HepG2 (cell line): ENCODE measurements around the gene TICAM2. TPM values are rescaled to one million over a fixed set of nuclear protein-coding genes. Genes with fewer than 3 reads are reported as not detected.

Source experiments
- ATAC-seq: fragments of 200-7000 bp; cut with Tn5 transposase; 3 replicates; pipeline ENCODE4 v1.9.1; 2020; ENCODE audit warnings: mild to moderate bottlenecking, moderate library complexity
- BruUV-seq: library from RNA; stranded (reverse); fragments of 400-500 nt; replicated peaks from 2 replicates; lab custom pipeline; 2021; lab: Mats Ljungman, UMichigan
- CTCF ChIA-PET: fragments of 300-600 bp; formaldehyde crosslinking; extraction: SDS; loops from one replicate; lab custom pipeline; 2021; ENCODE audit warnings: low total read pairs, inconsistent platforms, low intra/inter-chr PET ratio; lab: Yijun Ruan, JAX
- POLR2A ChIA-PET: fragments of 350-600 bp; sonication (Branson Sonifier 250); formaldehyde crosslinking; loops from one replicate; lab custom pipeline; 2020; ENCODE audit warnings: antibody characterized with exemption, inconsistent platforms; lab: Yijun Ruan, JAX
- DNase-seq: peaks from one replicate; pipeline ENCODE4 v3.0.0-alpha.2; 2015; ENCODE audit warnings: low spot score
- FAIRE-seq: peaks from 3 replicates; lab custom pipeline; 2011; peaks lifted over from hg19 to GRCh38; lab: Jason Lieb, UNC
- H2AFZ ChIP-seq: one replicate; pipeline ENCODE4 v1.6.1; 2011; ENCODE audit warnings: low read length, inconsistent platforms
- H3K27ac ChIP-seq: fragments of 300-600 bp; 3 replicates; pipeline ENCODE4 v1.8.0; 2011; ENCODE audit warnings: mixed run types, mild to moderate bottlenecking, mixed read lengths, low read length, inconsistent platforms; ENCODE audit not compliant: insufficient read depth; ENCODE audit errors: extremely low read length
- H3K27me3 ChIP-seq, 2 experiments: fragments of 200-600 bp in 1 of 2; 2 replicates in 1 of 2; 3 replicates in 1 of 2; pipeline versions ENCODE4 v1.6.0 to v1.8.0; 2011; ENCODE audit warnings: low read length in 2 of 2, mild to moderate bottlenecking in 2 of 2, moderate library complexity in 2 of 2, inconsistent platforms in 1 of 2; ENCODE audit not compliant: insufficient read depth in 2 of 2, control insufficient read depth in 1 of 2
- H3K36me3 ChIP-seq, 2 experiments: fragments of 200-600 bp in 1 of 2; replicated peaks in 1 of 2; 2 replicates in 1 of 2; 3 replicates in 1 of 2; pipeline versions ENCODE4 v1.5.1 to v1.8.0; 2011; ENCODE audit warnings: low read length in 2 of 2, inconsistent platforms in 1 of 2; ENCODE audit not compliant: insufficient read depth in 2 of 2, control insufficient read depth in 1 of 2
- H3K4me1 ChIP-seq: 2 replicates; pipeline ENCODE4 v1.5.1; 2012; ENCODE audit warnings: low read length, inconsistent platforms; ENCODE audit not compliant: insufficient read depth
- H3K4me2 ChIP-seq: 2 replicates; pipeline ENCODE4 v1.6.0; 2011; ENCODE audit warnings: low read depth, low read length, inconsistent platforms
- H3K4me3 ChIP-seq, 3 experiments: fragments of 200-600 bp in 1 of 3; sonication (generic), shearing (Covaris generic) in 1 of 3; replicated peaks in 1 of 3; 2 replicates each; pipeline ENCODE4 v1.5.1; 2011 to 2016; ENCODE audit warnings: low read length in 3 of 3, inconsistent platforms in 2 of 3, low read depth in 2 of 3, mild to moderate bottlenecking in 2 of 3, control low read depth in 1 of 3, mixed read lengths in 1 of 3; ENCODE audit not compliant: insufficient read depth in 1 of 3
- H3K79me2 ChIP-seq: one replicate; pipeline ENCODE4 v1.6.1; 2011; ENCODE audit warnings: low read length, inconsistent platforms; ENCODE audit not compliant: insufficient read depth
- H3K9ac ChIP-seq: 2 replicates; pipeline ENCODE4 v1.6.0; 2011; ENCODE audit warnings: mild to moderate bottlenecking, low read depth, low read length, inconsistent platforms; ENCODE audit not compliant: insufficient read depth
- H3K9me3 ChIP-seq: 2 replicates; pipeline ENCODE4 v1.5.1; 2012; ENCODE audit warnings: mild to moderate bottlenecking, low read length
- H4K20me1 ChIP-seq: 2 replicates; pipeline ENCODE4 v1.6.0; 2011; ENCODE audit warnings: inconsistent platforms, mild to moderate bottlenecking, low read length, moderate library complexity; ENCODE audit not compliant: insufficient read depth
- DBP ChIP-seq: sonication (generic); formaldehyde crosslinking; IDR thresholded peaks from 2 replicates; pipeline ENCODE4 v1.4.0; 2020; ENCODE audit warnings: missing genetic modification reagents; ENCODE audit errors: not compliant biosample characterization
- FIP1L1 ChIP-seq: fragments of 200-400 bp; formaldehyde crosslinking; IDR thresholded peaks from 2 replicates; pipeline ENCODE4 v1.6.1; 2018; ENCODE audit warnings: low read depth, mild to moderate bottlenecking, low read length, moderate library complexity, borderline replicate concordance; ENCODE audit not compliant: insufficient read depth
- JUND ChIP-seq: sonication (generic); formaldehyde crosslinking; IDR thresholded peaks from 2 replicates; pipeline ENCODE4 v1.8.0; 2022; ENCODE audit warnings: mild to moderate bottlenecking, missing genetic modification reagents
- KAT8 ChIP-seq: IDR thresholded peaks from 2 replicates; pipeline ENCODE4 v1.6.1; 2016; ENCODE audit warnings: missing genetic modification reagents, missing compliant biosample characterization
- KDM6A ChIP-seq: IDR thresholded peaks from 2 replicates; pipeline ENCODE4 v1.6.1; 2016; ENCODE audit warnings: low read depth
- MBNL3 ChIP-seq: fragments of 250-450 bp; sonication (Bioruptor Pico); conservative IDR thresholded peaks from 2 replicates; pipeline ENCODE4 v1.8.0; 2022; ENCODE audit warnings: mild to moderate bottlenecking, inconsistent platforms
- MTA3 ChIP-seq: sonication (generic); formaldehyde crosslinking; IDR thresholded peaks from 2 replicates; pipeline ENCODE4 v1.4.0; 2020; ENCODE audit warnings: missing genetic modification reagents
- PHF21A ChIP-seq: sonication (generic); formaldehyde crosslinking; IDR thresholded peaks from 2 replicates; pipeline ENCODE4 v1.5.0; 2020; ENCODE audit warnings: mild to moderate bottlenecking, missing genetic modification reagents
- PITX1 ChIP-seq: sonication (generic); formaldehyde crosslinking; IDR thresholded peaks from 2 replicates; pipeline ENCODE4 v1.5.1; 2020; ENCODE audit warnings: mild to moderate bottlenecking, missing genetic modification reagents
- RELA ChIP-seq: sonication (generic); formaldehyde crosslinking; IDR thresholded peaks from 2 replicates; pipeline ENCODE4 v1.4.0; 2020; ENCODE audit warnings: missing genetic modification reagents
- SP5 ChIP-seq: IDR thresholded peaks from 2 replicates; pipeline ENCODE4 v1.6.1; 2016; ENCODE audit warnings: low read depth, borderline replicate concordance
- ZNF136 ChIP-seq: sonication (generic); formaldehyde crosslinking; IDR thresholded peaks from 2 replicates; pipeline ENCODE4 v1.8.1; 2022; ENCODE audit warnings: low read depth, mild to moderate bottlenecking, moderate library complexity, missing genetic modification reagents
- ZNF282 ChIP-seq: fragments of 450-650 bp; IDR thresholded peaks from 2 replicates; pipeline ENCODE4 v1.6.1; 2018; ENCODE audit not compliant: partially characterized antibody
- ZNF432 ChIP-seq: sonication (generic); formaldehyde crosslinking; IDR thresholded peaks from 2 replicates; pipeline ENCODE4 v1.5.0; 2020; ENCODE audit warnings: missing genetic modification reagents, mild to moderate bottlenecking, borderline replicate concordance
- WGBS: methylation state at CpG from one replicate; pipeline ENCODE4 v1.1.6; 2017; ENCODE audit warnings: low lambda C conversion rate; 5-methylcytosine and 5-hydroxymethylcytosine counted together
- in situ Hi-C: cut with HindIII; loops from 2 replicates; pipeline ENCODE4 v1.10.0; 2017; ENCODE audit warnings: low pct_unique_long_range_greater_than_20kb; ENCODE audit not compliant: extremely low pct_ligation_motif_present
- intact Hi-C: fragments of 100-400 bp; cut with micrococcal nuclease; formaldehyde crosslinking; loops from one replicate; pipeline ENCODE4 v1.10.0; 2022; ENCODE audit not compliant: unreplicated experiment
- polyA plus RNA-seq, 8 experiments: library from polyadenylated mRNA; depleted of rRNA in 3 of 8; stranded (reverse) in 7 of 8; unstranded in 1 of 8; fragments of >200 nt; fragmentation: Illumina TruSeq in 4 of 8; extraction: Trizol in 4 of 8; gene quantifications; 2 replicates each; pipeline versions ENCODE4 v1.2.1 to v1.2.3, GENCODE V29; 2011 to 2016; ENCODE audit warnings: low read depth in 4 of 8, missing spikeins in 1 of 8, mixed read lengths in 1 of 8; ENCODE audit not compliant: insufficient read depth in 1 of 8
- total RNA-seq, 5 experiments: library from RNA; depleted of rRNA; stranded (reverse); fragments of >200 nt; fragmentation: Illumina TruSeq; extraction: Trizol; gene quantifications; 2 replicates each; pipeline ENCODE4 v1.2.3, GENCODE V29; 2016; ENCODE audit warnings: low read depth in 1 of 5

TICAM2 gene
- total and polyA plus RNA-seq, 2 of the 13 experiments (the other 11 are each of a cell fraction or from before 2014, with no cell fraction given), result 0.04 TPM; not detected in 1

GRCh38 chr5:115594128-115595047 is 7.9 kb downstream of the TICAM2 start:
- Histone ChIP-seq H3K36me3 (no peaks in the 10 kb centered on the region), H3K79me2 (no peaks in the 10 kb centered on the region), H3K9ac (no peak overlapping the region), H3K4me3 (no peak overlapping the region), H3K27ac (no peak overlapping the region), H3K4me1 (no peaks in the 10 kb centered on the region), H2AFZ (no peak overlapping the region), H3K4me2 (no peak overlapping the region), H3K9me3 (no peaks in the 10 kb centered on the region), H4K20me1 (no peaks in the 10 kb centered on the region), H3K27me3 (no peaks in the 10 kb centered on the region)
- ATAC-seq (no peak), DNase-seq (no peak), FAIRE-seq (no peak)
- in situ Hi-C loops (no loop called here), intact Hi-C loops (no loop called here)
- no TSS peak for BruUV-seq
- whole genome bisulfite sequencing, result 29% methylated on average over 2 of the region's 2 CpGs
- ChIA-PET CTCF (no interaction called here), POLR2A (no interaction called here)
- no peak for TF ChIP-seq ZNF136 (CRISPR knock-in tag)
- no peak for TF ChIP-seq SP5 (CRISPR knock-in tag)
- TF ChIP-seq KDM6A (CRISPR knock-in tag), result no peak
- TF ChIP-seq MTA3, result no peak
- no peak for TF ChIP-seq KAT8 (CRISPR knock-in tag)
- no peak for TF ChIP-seq RELA (CRISPR knock-in tag)
- no peak for TF ChIP-seq PHF21A
- no peak for TF ChIP-seq PITX1 (CRISPR knock-in tag)
- no peak for TF ChIP-seq ZNF282
- no peak for TF ChIP-seq JUND
- TF ChIP-seq FIP1L1, result no peak
- no peak for TF ChIP-seq MBNL3 (CRISPR knock-in tag)
- no peak for TF ChIP-seq DBP (CRISPR knock-in tag)
- TF ChIP-seq ZNF432 (CRISPR knock-in tag), result no peak
